NCI-H526 treated with DMSO at 0.1 percent for 48 hours (cell line): ENCODE measurements around the gene TMEM88.
A peak's percentile ranks its signal among the peaks of the same experiment; 100 is the strongest.

ENCODE experiments used
- DNase-seq: peaks from one replicate; lab custom pipeline; 2025; lab: John Stamatoyannopoulos, UW

TMEM88 gene

GRCh38 chr17:7843536-7844291 is 11.2 kb upstream of the TMEM88 start:
- DNase-seq: peak; percentile 47

- DNase-seq: peak; percentile 69
Observed at GRCh38 chr17:7844292-7845154, 10.3 kb upstream of the TMEM88 start.

- no peak for DNase-seq
Observed at GRCh38 chr17:7845359-7846062, 9.4 kb upstream of the TMEM88 start.

GRCh38 chr17:7846063-7846735 is 8.7 kb upstream of the TMEM88 start:
- DNase-seq: no peak

- DNase-seq: no peak
Observed at GRCh38 chr17:7846765-7847661, 7.9 kb upstream of the TMEM88 start.

GRCh38 chr17:7848131-7848579 is 6.7 kb upstream of the TMEM88 start:
- DNase-seq: no peak

- DNase-seq: no peak
Observed at GRCh38 chr17:7848739-7849129, 6.1 kb upstream of the TMEM88 start.

GRCh38 chr17:7849130-7849750 is 5.6 kb upstream of the TMEM88 start:
- DNase-seq: no peak

- no peak for DNase-seq
Observed at GRCh38 chr17:7849751-7850504, 4.9 kb upstream of the TMEM88 start.

- DNase-seq: no peak
Observed at GRCh38 chr17:7850701-7851437, 4.0 kb upstream of the TMEM88 start.

GRCh38 chr17:7851438-7852261 is 3.2 kb upstream of the TMEM88 start:
- peak; percentile 76 for DNase-seq

- DNase-seq: no peak
Observed at GRCh38 chr17:7852262-7852670, 2.6 kb upstream of the TMEM88 start.

GRCh38 chr17:7852919-7853690 is 1.8 kb upstream of the TMEM88 start:
- no peak for DNase-seq

GRCh38 chr17:7853691-7854038 is 1.2 kb upstream of the TMEM88 start:
- DNase-seq: no peak

GRCh38 chr17:7854078-7854777 is 638 bp upstream of the TMEM88 start:
- no peak for DNase-seq

GRCh38 chr17:7855660-7856010 is 769 bp downstream of the TMEM88 start:
- DNase-seq: no peak
